Measurements from ENCODE around the gene NEK6. TPM values are rescaled to one million over a fixed set of nuclear protein-coding genes. Genes with fewer than 3 reads are reported as not detected.
"Not testable (repeated sequence)": the region's sequence is repeated elsewhere in the genome, so short reads cannot be mapped to it uniquely, and the experiment has no call there.

Gene NEK6
- total RNA-seq, 4 donors from 2014 or later = 14.1 to 21.9 (median 15.1) TPM

- H3K36me3 ChIP-seq = no peaks in the 10 kb centered on the region
- DNase-seq (ENCODE audit: extremely low spot score) = no peak
- intact Hi-C loops (cut with DNase I) = no loop called here
These were observed 18.3 kb upstream of the NEK6 start for GRCh38 chr9:124239249-124240073.

GRCh38 chr9:124242331-124243194 is 15.2 kb upstream of the NEK6 start:
- intact Hi-C loops (cut with DNase I) = no loop called here
- Histone ChIP-seq H3K27ac (replicated peaks in 1 of 4) (peak overlapping the region in 1 of 4 donors; percentile 39), H3K9me3 (no peaks in the 10 kb centered on the region), H3K36me3 (no peaks in the 10 kb centered on the region), H3K27me3 (no peaks in the 10 kb centered on the region), H3K4me3 (peak overlapping the region; percentile 28 to 38 (median 31)), H3K4me1 (peaks cover 0 to 19% (median 5%) of the 10 kb centered on the region in 4 donors)
- TF ChIP-seq CTCF (IDR thresholded peaks at IDR 0.05) (no peak), POLR2A (IDR thresholded peaks at IDR 0.05; ENCODE audit: low read depth) (no peak), POLR2AphosphoS5 (IDR thresholded peaks at IDR 0.05) (no peak), EP300 (IDR thresholded peaks at IDR 0.05) (no peak)
- DNase-seq (ENCODE audit: extremely low spot score) = no peak
- 37% methylated on average over 23 of the region's 24 CpGs for WGBS

More at GRCh38 chr9:124239249-124240073, 18.3 kb upstream of the NEK6 start:
- 66% methylated on average over 7 of the region's 7 CpGs for WGBS
- TF ChIP-seq POLR2AphosphoS5 (IDR thresholded peaks at IDR 0.05) (no peak), EP300 (IDR thresholded peaks at IDR 0.05) (no peak), POLR2A (IDR thresholded peaks at IDR 0.05; ENCODE audit: low read depth) (no peak), CTCF (IDR thresholded peaks at IDR 0.05) (no peak)
- Histone ChIP-seq H3K27ac (replicated peaks in 1 of 4) (no peak overlapping the region), H3K4me3 (no peak overlapping the region), H3K27me3 (no peaks in the 10 kb centered on the region), H3K4me1 (peaks cover 0 to 19% (median 5%) of the 10 kb centered on the region in 4 donors), H3K9me3 (peaks cover 0 to 7% (median 1%) of the 10 kb centered on the region in 4 donors)

- DNase-seq (ENCODE audit: extremely low spot score); H3K27me3 ChIP-seq; H3K27ac ChIP-seq (replicated peaks in 1 of 4); H3K9me3 ChIP-seq; H3K4me3 ChIP-seq; intact Hi-C loops (cut with DNase I); H3K36me3 ChIP-seq: not testable (repeated sequence)
- peaks cover 0 to 12% (median 9%) of the 10 kb centered on the region in 4 donors for H3K4me1 ChIP-seq
- 98% methylated on average over 5 of the region's 5 CpGs for WGBS
These were observed 10.4 kb upstream of the NEK6 start for GRCh38 chr9:124247393-124247792.

- no peaks in the 10 kb centered on the region for H3K27me3 ChIP-seq
- TF ChIP-seq POLR2A (IDR thresholded peaks at IDR 0.05; ENCODE audit: low read depth) (no peak), CTCF (IDR thresholded peaks at IDR 0.05) (no peak), POLR2AphosphoS5 (IDR thresholded peaks at IDR 0.05) (no peak), EP300 (IDR thresholded peaks at IDR 0.05) (no peak)
- peaks cover 0 to 9% (median 4%) of the 10 kb centered on the region in 4 donors for H3K4me1 ChIP-seq
- WGBS = 96% methylated on average over 3 of the region's 3 CpGs
- no peak overlapping the region for H3K27ac ChIP-seq (replicated peaks in 1 of 4)
- no peaks in the 10 kb centered on the region for H3K9me3 ChIP-seq
- no peak overlapping the region for H3K4me3 ChIP-seq
- intact Hi-C loops (cut with DNase I) = no loop called here
- no peak for DNase-seq (ENCODE audit: extremely low spot score)
- H3K36me3 ChIP-seq = no peaks in the 10 kb centered on the region
These were observed 9.7 kb upstream of the NEK6 start for GRCh38 chr9:124248066-124248465.

- intact Hi-C loops (cut with DNase I) = no loop called here
- Histone ChIP-seq H3K36me3 (no peaks in the 10 kb centered on the region), H3K27me3 (no peaks in the 10 kb centered on the region), H3K4me1 (peaks cover 0 to 9% (median 0%) of the 10 kb centered on the region in 4 donors), H3K27ac (replicated peaks in 1 of 4) (no peak overlapping the region), H3K9me3 (no peaks in the 10 kb centered on the region), H3K4me3 (no peak overlapping the region)
- WGBS = 77% methylated on average over 2 of the region's 4 CpGs
- no peak for DNase-seq (ENCODE audit: extremely low spot score)
- TF ChIP-seq EP300 (IDR thresholded peaks at IDR 0.05) (no peak), CTCF (IDR thresholded peaks at IDR 0.05) (no peak), POLR2AphosphoS5 (IDR thresholded peaks at IDR 0.05) (no peak), POLR2A (IDR thresholded peaks at IDR 0.05; ENCODE audit: low read depth) (no peak)
These were observed 8.8 kb upstream of the NEK6 start for GRCh38 chr9:124248960-124249359.

All from esophagus muscularis mucosa (tissue), 4 donors.